Pancreas (tissue), 10 donors: ENCODE results near the gene KIF2A. TPM values are rescaled to one million over a fixed set of nuclear protein-coding genes. Genes with fewer than 3 reads are reported as not detected.
A peak's percentile ranks its signal among the peaks of the same experiment; 100 is the strongest.

Experiments
- ATAC-seq, 4 donors: fragments of 200-7000 bp; cut with Tn5 transposase; one replicate each; pipeline versions ENCODE4 v1.8.0 to v1.9.1; 2020; ENCODE audit warnings: mild to moderate bottlenecking in 4 of 4, moderate library complexity in 4 of 4
- DNase-seq, 6 donors: peaks; one replicate each; pipeline ENCODE4 v3.0.0-alpha.2; 2020
- FAIRE-seq: peaks from 2 replicates; lab custom pipeline; 2012; peaks lifted over from hg19 to GRCh38; lab: Jason Lieb, UNC
- H3K27ac ChIP-seq, 4 donors: fragments of 200-600 bp; sonication (generic); 1 replicate in 3 of 4; 2 replicates in 1 of 4; pipeline versions ENCODE4 v1.5.0 to v1.8.0; 2020
- H3K27me3 ChIP-seq, 4 donors: fragments of 200-600 bp; one replicate each; pipeline ENCODE4 v1.8.0; 2021
- H3K36me3 ChIP-seq, 3 donors: fragments of 200-600 bp; sonication (generic) in 1 of 3; one replicate each; pipeline versions ENCODE4 v1.5.0 to v1.8.0; 2020 to 2021
- H3K4me1 ChIP-seq, 3 donors: fragments of 200-600 bp; one replicate each; pipeline ENCODE4 v1.8.0; 2021
- H3K4me3 ChIP-seq, 4 donors: fragments of 200-600 bp; sonication (generic) in 2 of 4; one replicate each; pipeline versions ENCODE4 v1.5.0 to v1.8.0; 2020 to 2021
- H3K9me3 ChIP-seq, 4 donors: fragments of 200-600 bp; one replicate each; pipeline ENCODE4 v1.8.0; 2021
- WGBS, 2 donors: extraction: QIAGEN DNeasy Blood & Tissue Kit; methylation state at CpG; one replicate each; pipeline ENCODE4 v1.1.7; 2013; 5-methylcytosine and 5-hydroxymethylcytosine counted together
- intact Hi-C, 3 donors: fragments of 100-400 bp; cut with DNase I; formaldehyde crosslinking; loops; one replicate each; pipeline versions ENCODE4 v1.11.1 to v1.14.2; 2022
- polyA plus RNA-seq, 2 donors: library from polyadenylated mRNA; stranded (reverse); fragments of 200-250 nt; gene quantifications; one replicate each; pipeline ENCODE4 v1.2.3, GENCODE V29; 2013
- total RNA-seq, 6 donors: library from RNA; stranded (reverse); fragmentation: NEBNext Ultra II Directional in 4 of 6; extraction: Animal tissue kit (Norgen Biotek cat#: 25700) in 4 of 6; gene quantifications; one replicate each; pipeline versions ENCODE4 v1.2.1 to v1.2.4, GENCODE V29; 2021 to 2023
- TF ChIP-seq, protein P1 (sequence below), 4 donors: fragments of 200-600 bp; sonication (generic) in 3 of 4; IDR thresholded peaks; one replicate each; pipeline versions ENCODE4 v1.5.0 to v1.8.0; 2021; ENCODE audit warnings: antibody characterized with exemption in 4 of 4
- donor health status: healthy with polysubstance abuse.
- donor health status: DM: no; HTN: no; CAD: no; lungs with moderate emphysema.
- donor health status: DM: no; HTN: no; CAD: no.
- donor health status: control.
- donor health status: control.
- donor health status: Bipolar disorder and iron deficiency.
- donor health status: DM: yes; HTN: yes; CAD: no.
- donor health status: DM: no; HTN: no; CAD: no.
- donor health status: DM: no; HTN: no; CAD: no.
- donor health status: DM: yes; HTN: yes; CAD: no.

KIF2A gene
- total and polyA plus RNA-seq, 8 donors = 3.7 to 24.5 (median 14.4) TPM

- DNase-seq = no peak
- ATAC-seq = no peak
- Histone ChIP-seq H3K4me1 (no peaks in the 10 kb centered on the region), H3K9me3 (no peaks in the 10 kb centered on the region), H3K27me3 (no peaks in the 10 kb centered on the region), H3K36me3 (no peaks in the 10 kb centered on the region), H3K27ac (no peak overlapping the region), H3K4me3 (no peak overlapping the region)
- WGBS, 2 donors = 0 to 15% methylated on average over 1 of the region's 1 CpG
- TF ChIP-seq, protein P1, sequence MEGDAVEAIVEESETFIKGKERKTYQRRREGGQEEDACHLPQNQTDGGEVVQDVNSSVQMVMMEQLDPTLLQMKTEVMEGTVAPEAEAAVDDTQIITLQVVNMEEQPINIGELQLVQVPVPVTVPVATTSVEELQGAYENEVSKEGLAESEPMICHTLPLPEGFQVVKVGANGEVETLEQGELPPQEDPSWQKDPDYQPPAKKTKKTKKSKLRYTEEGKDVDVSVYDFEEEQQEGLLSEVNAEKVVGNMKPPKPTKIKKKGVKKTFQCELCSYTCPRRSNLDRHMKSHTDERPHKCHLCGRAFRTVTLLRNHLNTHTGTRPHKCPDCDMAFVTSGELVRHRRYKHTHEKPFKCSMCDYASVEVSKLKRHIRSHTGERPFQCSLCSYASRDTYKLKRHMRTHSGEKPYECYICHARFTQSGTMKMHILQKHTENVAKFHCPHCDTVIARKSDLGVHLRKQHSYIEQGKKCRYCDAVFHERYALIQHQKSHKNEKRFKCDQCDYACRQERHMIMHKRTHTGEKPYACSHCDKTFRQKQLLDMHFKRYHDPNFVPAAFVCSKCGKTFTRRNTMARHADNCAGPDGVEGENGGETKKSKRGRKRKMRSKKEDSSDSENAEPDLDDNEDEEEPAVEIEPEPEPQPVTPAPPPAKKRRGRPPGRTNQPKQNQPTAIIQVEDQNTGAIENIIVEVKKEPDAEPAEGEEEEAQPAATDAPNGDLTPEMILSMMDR (IDR thresholded peaks at IDR 0.05) = no peak
- intact Hi-C loops = no loop called here
- FAIRE-seq = peak; percentile 81
Measured at GRCh38 chr5:62340392-62340791, 34.4 kb downstream of the KIF2A start.

- 97 to 98% methylated on average over 2 of the region's 2 CpGs for WGBS, 2 donors
- TF ChIP-seq, protein P1 (IDR thresholded peaks at IDR 0.05) = no peak
- DNase-seq (no peak), ATAC-seq (no peak), FAIRE-seq (no peak)
- no peak overlapping the region for H3K4me3 ChIP-seq
- intact Hi-C loops = no loop called here
- no peak overlapping the region for H3K27ac ChIP-seq
- H3K36me3 ChIP-seq = no peaks in the 10 kb centered on the region
- H3K9me3 ChIP-seq = no peaks in the 10 kb centered on the region
- no peaks in the 10 kb centered on the region for H3K4me1 ChIP-seq
- H3K27me3 ChIP-seq = no peaks in the 10 kb centered on the region
Measured at GRCh38 chr5:62340979-62341378, 35.0 kb downstream of the KIF2A start.

DNA sequence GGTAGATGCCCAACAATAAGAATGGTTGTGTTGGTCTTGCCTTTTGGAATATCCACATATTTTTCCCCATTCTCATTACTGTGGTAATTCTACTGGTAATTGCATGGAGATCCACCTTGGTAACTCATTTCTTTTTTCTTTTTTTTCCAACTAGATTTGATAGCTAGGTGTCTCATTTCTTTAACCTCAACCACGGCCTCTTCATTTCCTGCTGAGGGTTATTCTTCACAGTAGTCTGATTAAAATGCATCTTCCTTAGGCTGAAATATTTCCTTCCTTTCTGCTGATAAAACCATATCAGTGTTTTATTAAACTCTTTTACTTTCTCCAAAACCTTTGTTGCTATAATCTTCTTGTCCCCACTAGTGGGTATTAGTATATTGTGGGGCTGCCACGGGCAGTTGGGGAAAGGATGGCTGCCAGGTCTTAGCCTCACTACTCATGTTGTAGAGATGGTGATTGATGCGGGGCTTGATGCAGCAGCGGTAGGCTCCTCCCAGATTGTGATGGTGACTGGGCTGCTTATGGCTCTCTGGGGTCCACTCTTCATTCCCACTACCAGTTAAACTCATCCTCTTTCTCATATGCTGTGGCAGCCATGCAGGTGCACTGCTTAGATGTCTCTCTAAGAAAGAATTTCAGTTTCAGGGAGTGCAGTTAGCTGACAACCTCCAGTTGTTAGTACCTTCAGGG lies 35.9 kb downstream of the KIF2A start:
- H3K36me3 ChIP-seq = no peaks in the 10 kb centered on the region
- FAIRE-seq = no peak
- H3K9me3 ChIP-seq = no peaks in the 10 kb centered on the region
- no peaks in the 10 kb centered on the region for H3K4me1 ChIP-seq
- WGBS, 2 donors = 94 to 98% methylated on average over 4 of the region's 4 CpGs
- intact Hi-C loops = no loop called here
- H3K4me3 ChIP-seq = no peak overlapping the region
- TF ChIP-seq, protein P1 (IDR thresholded peaks at IDR 0.05) = no peak
- no peak overlapping the region for H3K27ac ChIP-seq
- H3K27me3 ChIP-seq = no peaks in the 10 kb centered on the region
- no peak for ATAC-seq
- DNase-seq = peak in 1 of 6 donors; percentile 21

GRCh38 chr5:62342476-62342837 lies 36.5 kb downstream of the KIF2A start:
- intact Hi-C loops = no loop called here
- Histone ChIP-seq H3K9me3 (no peaks in the 10 kb centered on the region), H3K36me3 (no peaks in the 10 kb centered on the region), H3K27me3 (no peaks in the 10 kb centered on the region), H3K4me1 (no peaks in the 10 kb centered on the region), H3K27ac (no peak overlapping the region), H3K4me3 (no peak overlapping the region)
- FAIRE-seq (no peak), DNase-seq (no peak), ATAC-seq (no peak)
- TF ChIP-seq, protein P1 (IDR thresholded peaks at IDR 0.05) = no peak
- WGBS, 2 donors = 96 to 97% methylated on average over 2 of the region's 2 CpGs

DNA sequence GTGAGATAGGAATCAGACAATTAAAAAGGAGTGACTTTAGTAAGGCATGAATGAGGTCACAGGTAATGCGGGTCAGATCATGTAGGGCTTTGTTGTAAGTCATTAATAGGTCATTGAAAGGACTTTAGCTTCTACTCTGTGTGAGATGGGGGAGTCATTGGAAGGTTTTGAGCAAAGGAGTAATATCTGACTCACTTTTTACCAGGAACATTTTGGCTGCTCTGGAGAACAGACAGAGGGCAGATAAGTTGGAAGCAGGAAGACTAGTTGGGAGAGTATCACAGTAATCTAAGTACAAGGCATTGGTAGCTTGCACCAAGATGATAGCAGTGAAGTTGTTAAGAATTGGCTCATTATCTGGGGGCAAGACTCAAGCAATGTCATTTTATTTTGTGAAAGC lies 37.4 kb downstream of the KIF2A start:
- no peak for FAIRE-seq
- H3K27me3 ChIP-seq = no peaks in the 10 kb centered on the region
- intact Hi-C loops = no loop called here
- no peak overlapping the region for H3K4me3 ChIP-seq
- H3K36me3 ChIP-seq = no peaks in the 10 kb centered on the region
- H3K27ac ChIP-seq = no peak overlapping the region
- WGBS, 2 donors = 97 to 100% methylated on average over 1 of the region's 1 CpG
- TF ChIP-seq, protein P1 (IDR thresholded peaks at IDR 0.05) = no peak
- no peaks in the 10 kb centered on the region for H3K9me3 ChIP-seq
- H3K4me1 ChIP-seq = peaks cover 0 to 3% (median 0%) of the 10 kb centered on the region in 3 donors
- no peak for DNase-seq
- ATAC-seq = no peak
